Kidney (tissue), 14 donors: ENCODE measurements around the gene TSPAN4. TPM values are rescaled to one million over a fixed set of nuclear protein-coding genes. Genes with fewer than 3 reads are reported as not detected.

Source experiments
- DNase-seq, 5 donors: peaks; one replicate each; pipeline ENCODE4 v3.0.0-alpha.2; 2013 to 2020
- FAIRE-seq: peaks from 2 replicates; lab custom pipeline; 2012; peaks lifted over from hg19 to GRCh38; lab: Jason Lieb, UNC
- H3K27ac ChIP-seq, 2 donors: one replicate each; pipeline ENCODE4 v1.7.0; 2013; ENCODE audit warnings: low read depth in 2 of 2, low read length in 2 of 2, inconsistent platforms in 1 of 2
- H3K27me3 ChIP-seq: one replicate; pipeline ENCODE4 v1.7.1; 2013; ENCODE audit warnings: low read length, inconsistent platforms; ENCODE audit not compliant: control insufficient read depth, insufficient read depth
- H3K36me3 ChIP-seq, 3 donors: one replicate each; pipeline versions ENCODE4 v1.7.0 to v1.7.1; 2013; ENCODE audit warnings: low read length in 3 of 3, control low read depth in 1 of 3, inconsistent platforms in 1 of 3; ENCODE audit not compliant: insufficient read depth in 3 of 3, control insufficient read depth in 2 of 3
- H3K4me1 ChIP-seq, 3 donors: one replicate each; pipeline versions ENCODE4 v1.7.0 to v1.7.1; 2013; ENCODE audit warnings: low read length in 3 of 3, inconsistent platforms in 1 of 3, low read depth in 1 of 3; ENCODE audit not compliant: control insufficient read depth in 2 of 3, insufficient read depth in 2 of 3
- H3K4me3 ChIP-seq, 3 donors: one replicate each; pipeline versions ENCODE4 v1.7.0 to v1.8.1; 2013; ENCODE audit warnings: low read length in 3 of 3, control low read depth in 1 of 3, inconsistent platforms in 1 of 3
- H3K9ac ChIP-seq, 3 donors: one replicate each; pipeline versions ENCODE4 v1.7.0 to v1.7.1; 2013; ENCODE audit warnings: low read length in 3 of 3, control low read depth in 1 of 3, inconsistent platforms in 1 of 3
- H3K9me3 ChIP-seq, 3 donors: one replicate each; pipeline versions ENCODE4 v1.7.0 to v1.7.1; 2013; ENCODE audit warnings: low read length in 3 of 3, control low read depth in 1 of 3, inconsistent platforms in 1 of 3; ENCODE audit not compliant: control insufficient read depth in 2 of 3, insufficient read depth in 1 of 3
- intact Hi-C: fragments of 100-400 bp; cut with DNase I; formaldehyde crosslinking; loops from one replicate; pipeline ENCODE4 v1.11.1; 2022
- polyA plus RNA-seq: library from polyadenylated mRNA; stranded (reverse); fragments of 350-450 nt; fragmentation: Illumina TruSeq; extraction: RNeasy Lipid Tissue Mini Kit (QIAGEN cat#74804); gene quantifications from one replicate; pipeline ENCODE4 v1.2.3, GENCODE V29; 2014; ENCODE audit warnings: low read depth, low replicate concordance; ENCODE audit not compliant: insufficient read depth
- total RNA-seq: library from RNA; stranded (reverse); fragmentation: NEBNext Ultra II Directional; extraction: Animal tissue kit (Norgen Biotek cat#: 25700); gene quantifications from one replicate; pipeline ENCODE4 v1.2.1, GENCODE V29; 2021
- TF ChIP-seq, protein P1 (sequence below): IDR thresholded peaks from 3 replicates; pipeline ENCODE4 v1.5.1; 2012; ENCODE audit warnings: mild to moderate bottlenecking, moderate library complexity, borderline replicate concordance; ENCODE audit not compliant: insufficient read depth; ENCODE audit errors: extremely low read depth
- donor health status: control.
- donor health status: control.
- donor health status: control.
- donor health status: control.
- donor health status: control.
- donor health status: DM: yes; HTN: yes; CAD: no.
- donor health status: Normal renal cell carcinoma (clear cell type).

Gene TSPAN4
- total and polyA plus RNA-seq, 2 donors from 2014 or later: 81.2 to 104 TPM

DNA sequence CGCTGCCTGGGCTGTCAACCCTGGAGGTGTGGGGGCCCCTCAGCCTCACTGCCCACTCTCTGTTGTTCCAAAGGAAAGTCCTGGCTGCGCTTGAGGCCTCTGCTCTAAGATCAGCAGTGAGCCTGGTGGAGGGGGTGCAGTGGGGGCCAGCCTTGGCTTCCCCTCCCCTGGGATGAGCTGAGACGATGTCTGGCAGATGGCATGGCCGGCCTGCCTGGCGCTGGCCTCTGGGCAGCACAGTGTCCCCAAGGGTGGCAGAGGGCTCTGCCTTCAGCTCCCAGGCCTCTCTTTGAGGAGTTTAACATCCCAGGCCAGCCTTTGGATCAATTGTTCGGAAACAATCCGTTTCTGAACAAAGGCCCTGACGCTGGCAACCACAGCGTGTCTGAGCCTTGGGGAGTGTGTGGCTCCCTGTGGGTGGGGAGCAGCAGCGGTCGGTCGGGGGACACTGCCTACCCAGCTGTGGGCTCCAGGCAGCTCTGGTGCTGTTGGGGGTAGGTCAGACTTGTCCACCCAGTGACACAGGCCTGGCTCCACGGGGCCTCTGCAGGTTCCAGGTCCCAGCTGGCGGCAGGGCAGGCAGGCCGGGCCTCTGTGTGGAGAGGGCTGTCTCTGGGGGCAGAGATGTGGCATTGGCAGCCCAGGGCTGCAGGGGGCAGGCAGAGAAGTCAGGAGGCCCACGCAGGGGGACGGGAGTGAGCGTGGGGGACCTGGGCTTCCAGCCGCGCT is 12.1 kb downstream of the TSPAN4 start:
- FAIRE-seq (no peak), DNase-seq (no peak)
- Histone ChIP-seq H3K9me3 (no peaks in the 10 kb centered on the region), H3K4me3 (no peak overlapping the region), H3K9ac (no peak overlapping the region), H3K4me1 (peaks cover 0 to 12% (median 4%) of the 10 kb centered on the region in 3 donors), H3K27me3 (no peaks in the 10 kb centered on the region), H3K36me3 (no peaks in the 10 kb centered on the region), H3K27ac (no peak overlapping the region)
- TF ChIP-seq, protein P1, sequence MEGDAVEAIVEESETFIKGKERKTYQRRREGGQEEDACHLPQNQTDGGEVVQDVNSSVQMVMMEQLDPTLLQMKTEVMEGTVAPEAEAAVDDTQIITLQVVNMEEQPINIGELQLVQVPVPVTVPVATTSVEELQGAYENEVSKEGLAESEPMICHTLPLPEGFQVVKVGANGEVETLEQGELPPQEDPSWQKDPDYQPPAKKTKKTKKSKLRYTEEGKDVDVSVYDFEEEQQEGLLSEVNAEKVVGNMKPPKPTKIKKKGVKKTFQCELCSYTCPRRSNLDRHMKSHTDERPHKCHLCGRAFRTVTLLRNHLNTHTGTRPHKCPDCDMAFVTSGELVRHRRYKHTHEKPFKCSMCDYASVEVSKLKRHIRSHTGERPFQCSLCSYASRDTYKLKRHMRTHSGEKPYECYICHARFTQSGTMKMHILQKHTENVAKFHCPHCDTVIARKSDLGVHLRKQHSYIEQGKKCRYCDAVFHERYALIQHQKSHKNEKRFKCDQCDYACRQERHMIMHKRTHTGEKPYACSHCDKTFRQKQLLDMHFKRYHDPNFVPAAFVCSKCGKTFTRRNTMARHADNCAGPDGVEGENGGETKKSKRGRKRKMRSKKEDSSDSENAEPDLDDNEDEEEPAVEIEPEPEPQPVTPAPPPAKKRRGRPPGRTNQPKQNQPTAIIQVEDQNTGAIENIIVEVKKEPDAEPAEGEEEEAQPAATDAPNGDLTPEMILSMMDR: no peak
- intact Hi-C loops: loop anchor here (10.0 kb wide), 1 partner anchor 190 kb away; no protein-coding TSS in a partner anchor

DNA sequence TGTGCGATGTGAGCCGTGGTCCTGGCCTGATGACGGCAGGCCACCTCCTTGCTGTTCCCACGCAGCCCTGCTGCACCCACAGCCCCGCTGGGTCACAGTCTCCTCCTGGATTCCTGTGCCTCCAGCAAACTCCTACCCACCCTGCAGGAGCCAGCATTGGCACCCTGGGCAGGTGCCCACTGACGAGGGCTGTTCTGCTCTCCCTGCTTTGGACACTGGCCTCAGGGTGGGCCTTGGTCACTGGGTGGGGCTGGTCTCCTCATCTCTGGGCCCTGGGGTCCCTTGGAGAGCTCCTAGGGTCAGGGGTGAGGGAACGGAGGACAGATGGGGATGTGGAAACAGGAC is 12.7 kb downstream of the TSPAN4 start:
- TF ChIP-seq, protein P1: no peak
- no peak for DNase-seq
- intact Hi-C loops: loop anchor here (10.0 kb wide), 1 partner anchor 189 kb away; no protein-coding TSS in a partner anchor
- Histone ChIP-seq H3K27ac (no peak overlapping the region), H3K36me3 (no peaks in the 10 kb centered on the region), H3K4me1 (peaks cover 0 to 18% (median 5%) of the 10 kb centered on the region in 3 donors), H3K4me3 (no peak overlapping the region), H3K9me3 (no peaks in the 10 kb centered on the region), H3K9ac (no peak overlapping the region), H3K27me3 (no peaks in the 10 kb centered on the region)
- FAIRE-seq: no peak

DNA sequence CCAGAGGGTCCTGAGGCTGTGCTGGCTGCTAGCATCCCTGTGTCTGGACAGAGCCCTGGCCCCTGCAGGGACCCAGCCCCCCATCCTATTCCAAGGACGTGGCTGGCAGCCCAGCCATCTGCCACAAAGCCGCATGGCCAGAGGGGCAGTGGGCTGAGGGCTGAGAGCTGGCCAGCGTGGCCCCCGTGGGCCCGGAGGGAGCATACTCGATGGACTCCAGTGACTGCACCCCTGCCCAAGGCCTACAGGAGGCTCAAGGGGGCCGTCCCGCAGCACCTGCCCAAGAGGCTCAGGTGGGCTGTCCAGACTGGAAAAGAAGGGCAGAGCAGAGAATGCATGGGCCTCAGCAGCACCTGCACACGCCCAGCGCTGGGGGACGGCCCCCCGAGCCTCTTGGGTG is 13.1 kb downstream of the TSPAN4 start:
- H3K9ac ChIP-seq: no peak overlapping the region
- H3K36me3 ChIP-seq: no peaks in the 10 kb centered on the region
- H3K27ac ChIP-seq: no peak overlapping the region
- peaks cover 0 to 18% (median 5%) of the 10 kb centered on the region in 3 donors for H3K4me1 ChIP-seq
- intact Hi-C loops: loop anchor here (10.0 kb wide), 1 partner anchor 189 kb away; no protein-coding TSS in a partner anchor
- no peaks in the 10 kb centered on the region for H3K27me3 ChIP-seq
- H3K4me3 ChIP-seq: no peak overlapping the region
- no peak for FAIRE-seq
- H3K9me3 ChIP-seq: no peaks in the 10 kb centered on the region
- TF ChIP-seq, protein P1: no peak
- no peak for DNase-seq
